Measurements from ENCODE around the gene EID2.

EID2 gene

GRCh38 chr19:39550197-39550596 lies 10.2 kb upstream of the EID2 start:
- Mint-ChIP-seq H3K27ac (no peak overlapping the region), H3K4me1 (peaks cover 16% of the 10 kb centered on the region), H3K4me3 (no peak overlapping the region), H3K27me3 (peaks cover 3% of the 10 kb centered on the region), H3K36me3 (no peaks in the 10 kb centered on the region), H3K9me3 (no peaks in the 10 kb centered on the region)
- ATAC-seq (ENCODE audit: low read depth) (no peak), DNase-seq (ENCODE audit: low spot score in 2 of 2) (no peak)

- no peak for DNase-seq (ENCODE audit: low spot score in 2 of 2)
- Mint-ChIP-seq H3K4me3 (no peak overlapping the region), H3K9me3 (no peaks in the 10 kb centered on the region), H3K27me3 (peaks cover 3% of the 10 kb centered on the region), H3K4me1 (peaks cover 9% of the 10 kb centered on the region), H3K27ac (no peak overlapping the region), H3K36me3 (no peaks in the 10 kb centered on the region)
- no peak for ATAC-seq (ENCODE audit: low read depth)
These were observed 6.6 kb upstream of the EID2 start for GRCh38 chr19:39546599-39546998.

GRCh38 chr19:39544911-39545310 lies 5.0 kb upstream of the EID2 start:
- peaks cover 18% of the 10 kb centered on the region for H3K4me1 Mint-ChIP-seq
- no peak overlapping the region for H3K27ac Mint-ChIP-seq
- H3K4me3 Mint-ChIP-seq = no peak overlapping the region
- no peaks in the 10 kb centered on the region for H3K36me3 Mint-ChIP-seq
- DNase-seq (ENCODE audit: low spot score in 2 of 2) (no peak), ATAC-seq (ENCODE audit: low read depth) (no peak)
- no peaks in the 10 kb centered on the region for H3K9me3 Mint-ChIP-seq
- H3K27me3 Mint-ChIP-seq = peaks cover 3% of the 10 kb centered on the region

- no peaks in the 10 kb centered on the region for H3K36me3 Mint-ChIP-seq
- DNase-seq (ENCODE audit: low spot score in 2 of 2) = no peak
- H3K4me1 Mint-ChIP-seq = peaks cover 19% of the 10 kb centered on the region
- H3K27me3 Mint-ChIP-seq = peaks cover 3% of the 10 kb centered on the region
- H3K9me3 Mint-ChIP-seq = no peaks in the 10 kb centered on the region
- H3K4me3 Mint-ChIP-seq = no peak overlapping the region
- no peak for ATAC-seq (ENCODE audit: low read depth)
- H3K27ac Mint-ChIP-seq = no peak overlapping the region
These were observed 4.4 kb upstream of the EID2 start for GRCh38 chr19:39544226-39544903.

- Mint-ChIP-seq H3K4me3 (no peak overlapping the region), H3K36me3 (no peaks in the 10 kb centered on the region), H3K27me3 (peaks cover 3% of the 10 kb centered on the region), H3K4me1 (peaks cover 25% of the 10 kb centered on the region), H3K27ac (no peak overlapping the region), H3K9me3 (no peaks in the 10 kb centered on the region)
- DNase-seq (ENCODE audit: low spot score in 2 of 2) (no peak), ATAC-seq (ENCODE audit: low read depth) (no peak)
These were observed 3.5 kb upstream of the EID2 start for GRCh38 chr19:39543477-39543857.

- Mint-ChIP-seq H3K4me1 (peaks cover 32% of the 10 kb centered on the region), H3K4me3 (no peak overlapping the region), H3K27ac (no peak overlapping the region), H3K27me3 (peaks cover 1% of the 10 kb centered on the region), H3K9me3 (no peaks in the 10 kb centered on the region), H3K36me3 (no peaks in the 10 kb centered on the region)
- ATAC-seq (ENCODE audit: low read depth) (no peak), DNase-seq (ENCODE audit: low spot score in 2 of 2) (no peak)
These were observed 2.2 kb upstream of the EID2 start for GRCh38 chr19:39542206-39542605.

- Mint-ChIP-seq H3K27ac (peak overlapping the region; percentile 90), H3K9me3 (no peaks in the 10 kb centered on the region), H3K4me3 (peak overlapping the region; percentile 94), H3K27me3 (no peaks in the 10 kb centered on the region), H3K36me3 (no peaks in the 10 kb centered on the region), H3K4me1 (peaks cover 35% of the 10 kb centered on the region)
- no peak for ATAC-seq (ENCODE audit: low read depth)
- DNase-seq (ENCODE audit: low spot score in 2 of 2) = no peak
These were observed 342 bp upstream of the EID2 start for GRCh38 chr19:39540333-39540673.

GRCh38 chr19:39539165-39539517 lies 820 bp downstream of the EID2 start:
- Mint-ChIP-seq H3K4me3 (peak overlapping the region; percentile 84), H3K27me3 (no peaks in the 10 kb centered on the region), H3K9me3 (no peaks in the 10 kb centered on the region), H3K4me1 (peaks cover 35% of the 10 kb centered on the region), H3K36me3 (no peaks in the 10 kb centered on the region), H3K27ac (peak overlapping the region; percentile 90)
- ATAC-seq (ENCODE audit: low read depth) = no peak
- DNase-seq (ENCODE audit: low spot score in 2 of 2) = no peak

- H3K27me3 Mint-ChIP-seq = no peaks in the 10 kb centered on the region
- H3K36me3 Mint-ChIP-seq = no peaks in the 10 kb centered on the region
- ATAC-seq (ENCODE audit: low read depth) (no peak), DNase-seq (ENCODE audit: low spot score in 2 of 2) (no peak)
- H3K27ac Mint-ChIP-seq = no peak overlapping the region
- peaks cover 17% of the 10 kb centered on the region for H3K4me1 Mint-ChIP-seq
- H3K4me3 Mint-ChIP-seq = no peak overlapping the region
- no peaks in the 10 kb centered on the region for H3K9me3 Mint-ChIP-seq
These were observed 6.2 kb downstream of the EID2 start for GRCh38 chr19:39533791-39534190.

GRCh38 chr19:39533003-39533512 lies 6.9 kb downstream of the EID2 start:
- Mint-ChIP-seq H3K27ac (peak overlapping the region; percentile 90), H3K27me3 (no peaks in the 10 kb centered on the region), H3K9me3 (no peaks in the 10 kb centered on the region), H3K4me1 (peaks cover 11% of the 10 kb centered on the region), H3K4me3 (peak overlapping the region; percentile 94), H3K36me3 (no peaks in the 10 kb centered on the region)
- DNase-seq (ENCODE audit: low spot score in 2 of 2) = no peak
- peak; percentile 11 for ATAC-seq (ENCODE audit: low read depth)

GRCh38 chr19:39532233-39533002 lies 7.5 kb downstream of the EID2 start, which contains the start of gene EID2B:
Gene EID2B, minus strand, starts transcription at chr19:39532852. Its CDS starts 50 bp downstream, at chr19:39532802.
- ATAC-seq (ENCODE audit: low read depth) = peak; percentile 88
- Mint-ChIP-seq H3K4me1 (peaks cover 9% of the 10 kb centered on the region), H3K27me3 (no peaks in the 10 kb centered on the region), H3K9me3 (no peaks in the 10 kb centered on the region), H3K36me3 (no peaks in the 10 kb centered on the region), H3K4me3 (peak within 1 kb of the TSS; percentile 94), H3K27ac (peak within 1 kb of the TSS; percentile 90)
- peak; percentile 93 to 95 for DNase-seq (ENCODE audit: low spot score in 2 of 2)

- Mint-ChIP-seq H3K27ac (peak overlapping the region; percentile 90), H3K9me3 (no peaks in the 10 kb centered on the region)
These were observed 8.1 kb downstream of the EID2 start for GRCh38 chr19:39531834-39532232.

GRCh38 chr19:39525205-39525604 lies 14.8 kb downstream of the EID2 start:
- H3K27me3 Mint-ChIP-seq = no peaks in the 10 kb centered on the region
- H3K9me3 Mint-ChIP-seq = no peaks in the 10 kb centered on the region
- DNase-seq (ENCODE audit: low spot score in 2 of 2) (no peak), ATAC-seq (ENCODE audit: low read depth) (no peak)
- H3K36me3 Mint-ChIP-seq = no peaks in the 10 kb centered on the region
- H3K27ac Mint-ChIP-seq = no peak overlapping the region
- peaks cover 2% of the 10 kb centered on the region for H3K4me1 Mint-ChIP-seq
- H3K4me3 Mint-ChIP-seq = no peak overlapping the region

More at GRCh38 chr19:39531834-39532232, 8.1 kb downstream of the EID2 start:
- no peak for DNase-seq (ENCODE audit: low spot score in 2 of 2)
- ATAC-seq (ENCODE audit: low read depth) = no peak
- peak overlapping the region; percentile 94 for H3K4me3 Mint-ChIP-seq
- H3K4me1 Mint-ChIP-seq = peaks cover 8% of the 10 kb centered on the region
- H3K36me3 Mint-ChIP-seq = no peaks in the 10 kb centered on the region
- H3K27me3 Mint-ChIP-seq = no peaks in the 10 kb centered on the region

GRCh38 chr19:39524495-39524894 lies 15.5 kb downstream of the EID2 start:
- DNase-seq (ENCODE audit: low spot score in 2 of 2) (no peak), ATAC-seq (ENCODE audit: low read depth) (peak; percentile 44)
- Mint-ChIP-seq H3K27ac (no peak overlapping the region), H3K36me3 (no peaks in the 10 kb centered on the region), H3K4me1 (peaks cover 2% of the 10 kb centered on the region), H3K27me3 (no peaks in the 10 kb centered on the region), H3K9me3 (no peaks in the 10 kb centered on the region), H3K4me3 (no peak overlapping the region)

Data from memory B cell (primary cell).